GM19438 (cell line): ENCODE results near the gene MIB2.
"Not testable (repeated sequence)": the region's sequence is repeated elsewhere in the genome, so short reads cannot be mapped to it uniquely, and the experiment has no call there.

Experiments
- ATAC-seq: cut with Tn5 transposase; IDR thresholded peaks from one replicate; pipeline ENCODE4 v1.9.1; 2021; ENCODE audit warnings: low read depth; ENCODE audit not compliant: unreplicated experiment

MIB2 gene

GRCh38 chr1:1640711-1641461 lies 25.6 kb downstream of the MIB2 start:
- not testable (repeated sequence) for ATAC-seq

- ATAC-seq, result not testable (repeated sequence)
Observed at GRCh38 chr1:1646326-1646725, 31.0 kb downstream of the MIB2 start.

DNA sequence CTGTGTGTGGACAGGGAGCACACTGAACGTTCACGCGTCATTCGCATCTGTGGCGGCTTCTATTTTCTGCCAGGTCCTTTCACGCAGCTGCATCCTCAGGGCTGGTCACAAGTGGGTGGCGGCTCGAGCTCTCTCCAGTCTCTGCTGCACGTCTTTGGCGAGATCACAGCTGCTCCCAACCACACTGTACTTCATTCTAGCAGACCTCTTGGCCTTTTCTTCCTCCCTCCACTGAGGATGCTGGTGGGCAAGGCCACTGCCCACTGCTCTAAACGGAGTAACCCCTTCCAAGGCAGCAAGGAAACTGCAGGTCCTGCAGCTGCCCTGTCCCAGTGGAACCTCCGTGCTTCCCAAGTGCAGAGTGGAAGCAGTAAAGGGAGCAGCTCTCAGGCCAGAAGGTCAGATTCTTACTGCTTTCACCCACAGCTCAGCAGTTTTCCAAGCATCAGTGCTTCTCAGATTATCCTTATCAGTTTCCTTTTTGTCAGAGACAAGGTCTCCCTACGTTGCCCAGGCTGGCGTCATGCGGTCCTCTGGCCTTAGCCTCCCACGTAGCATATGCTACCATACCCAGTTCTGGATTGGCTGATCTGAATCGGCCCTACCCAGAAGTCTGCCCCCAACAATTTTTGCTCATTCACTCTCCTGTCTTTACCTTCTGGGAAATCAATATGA lies 32.4 kb downstream of the MIB2 start:
- ATAC-seq, result not testable (repeated sequence)

DNA sequence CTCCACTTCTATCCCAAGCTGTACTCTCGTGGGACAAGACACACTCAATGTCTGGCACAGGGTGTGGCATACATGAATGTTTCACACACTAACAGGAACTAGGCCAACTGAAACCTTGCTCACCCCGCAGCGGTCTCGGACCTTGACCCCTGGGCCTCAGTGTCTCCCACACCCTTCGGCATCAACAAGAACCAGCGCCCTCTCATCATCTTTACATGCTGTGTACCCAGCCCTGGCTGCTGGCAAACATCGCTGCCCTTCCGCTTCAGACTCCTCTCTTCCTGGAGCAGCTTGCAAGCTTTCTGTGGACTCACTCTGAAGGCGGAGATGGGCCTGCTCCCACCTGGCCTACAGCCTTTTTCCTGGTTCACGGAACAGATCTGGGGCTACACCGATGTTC lies 33.0 kb downstream of the MIB2 start:
- ATAC-seq, result not testable (repeated sequence)

- ATAC-seq, result peak; percentile 83
Observed at GRCh38 chr1:1658583-1659549, 43.6 kb downstream of the MIB2 start, which contains the start of gene CDK11B. TSS of gene CDK11B (minus strand) at chr1:1659004. CDS start at chr1:1657485, 1,519 bp downstream.

DNA sequence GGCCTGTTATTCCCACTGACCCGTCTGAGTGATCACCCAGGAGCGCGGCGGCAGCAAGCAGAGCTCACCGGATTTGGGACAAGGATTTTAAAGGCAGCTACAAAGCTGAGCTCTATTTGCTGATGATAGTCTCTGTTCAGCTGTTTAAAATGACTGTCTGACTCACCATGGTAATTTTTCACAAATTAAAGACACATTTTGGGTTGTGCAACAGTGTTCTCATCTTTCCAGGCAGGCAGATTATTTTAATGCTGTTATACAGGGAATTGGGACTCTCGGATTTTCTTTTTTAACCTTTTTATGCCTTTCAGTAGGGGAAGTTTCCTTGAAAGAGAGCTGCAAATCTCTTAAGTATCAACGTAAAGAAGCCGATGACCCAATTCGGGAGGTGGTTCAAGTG lies 47.1 kb downstream of the MIB2 start:
- not testable (repeated sequence) for ATAC-seq

DNA sequence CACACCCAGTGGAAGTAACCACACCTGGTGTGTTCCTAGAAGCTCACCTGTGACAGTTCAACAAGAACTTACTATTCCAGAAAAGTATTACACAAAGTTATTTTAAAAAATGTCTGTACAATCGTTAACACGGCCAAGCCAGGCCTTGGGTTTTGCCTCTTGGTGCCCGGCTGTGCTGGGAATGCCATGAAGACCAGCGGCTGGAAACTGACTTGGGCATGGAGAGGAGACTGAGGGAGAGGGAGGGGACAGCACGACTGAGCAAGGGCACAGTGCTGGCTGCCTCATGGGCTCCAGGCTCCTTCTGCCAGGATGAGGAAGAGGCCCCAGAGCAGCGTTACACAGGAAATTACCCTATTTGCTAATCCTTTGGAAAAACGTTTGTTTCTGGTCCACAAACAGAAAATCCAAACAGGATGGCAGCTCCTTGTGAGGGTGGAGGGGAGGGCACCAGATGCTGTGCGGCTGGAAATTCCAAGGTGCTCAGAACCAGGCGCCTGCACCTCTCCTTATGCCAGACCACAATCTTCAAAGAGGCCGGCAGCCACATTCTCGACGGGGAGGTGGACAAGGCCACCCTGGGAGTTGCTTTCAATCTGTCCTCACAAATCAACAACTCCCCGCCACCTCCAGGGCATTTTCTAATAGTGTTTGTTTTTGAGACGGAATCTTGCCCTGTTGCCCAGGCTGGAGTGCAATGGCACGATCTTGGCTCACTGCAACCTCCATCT lies 47.7 kb downstream of the MIB2 start:
- not testable (repeated sequence) for ATAC-seq

DNA sequence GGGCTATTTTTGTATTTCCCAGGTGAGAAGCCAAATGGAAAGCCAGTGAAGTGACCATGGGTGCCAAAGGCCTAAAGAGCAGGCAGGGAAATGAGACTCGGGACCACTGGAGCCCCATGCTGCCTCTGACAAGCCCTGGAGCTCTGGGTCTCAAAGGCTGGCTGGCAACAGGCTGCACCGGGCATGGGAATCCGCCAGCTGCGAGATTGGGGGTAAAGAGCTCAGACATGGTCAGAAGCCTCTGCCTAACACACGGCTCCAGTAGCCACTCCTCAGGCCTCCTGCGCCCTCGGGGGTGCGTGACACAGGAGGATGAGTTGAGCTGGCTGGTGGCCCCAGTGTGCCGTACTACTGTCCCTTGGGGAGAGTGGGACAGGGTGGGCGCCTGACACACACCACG lies 49.0 kb downstream of the MIB2 start:
- not testable (repeated sequence) for ATAC-seq

- ATAC-seq, result no peak
Observed at GRCh38 chr1:1664941-1665814, 49.9 kb downstream of the MIB2 start.

GRCh38 chr1:1665815-1666251 lies 50.5 kb downstream of the MIB2 start:
- ATAC-seq, result no peak

DNA sequence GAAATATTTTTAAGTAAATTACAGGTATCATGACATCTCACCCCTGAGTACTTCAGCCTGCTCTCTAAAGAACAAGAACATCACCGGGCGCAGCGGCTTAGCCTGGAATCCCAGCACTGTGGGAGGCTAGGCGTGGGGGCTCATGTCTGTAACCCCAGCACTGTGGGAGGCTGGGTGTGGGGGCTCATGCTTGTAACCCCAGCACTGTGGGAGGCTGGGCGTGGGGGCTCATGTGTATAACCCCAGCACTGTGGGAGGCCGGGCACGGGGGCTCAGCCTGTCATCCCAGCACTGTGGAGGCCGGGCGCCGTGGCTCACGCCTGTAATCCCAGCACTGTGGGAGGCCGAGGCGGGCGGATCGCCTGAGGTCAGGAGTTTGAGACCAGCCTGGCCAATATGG lies 51.2 kb downstream of the MIB2 start:
- ATAC-seq, result no peak

GRCh38 chr1:1669468-1670440 lies 54.5 kb downstream of the MIB2 start:
- ATAC-seq, result no peak

DNA sequence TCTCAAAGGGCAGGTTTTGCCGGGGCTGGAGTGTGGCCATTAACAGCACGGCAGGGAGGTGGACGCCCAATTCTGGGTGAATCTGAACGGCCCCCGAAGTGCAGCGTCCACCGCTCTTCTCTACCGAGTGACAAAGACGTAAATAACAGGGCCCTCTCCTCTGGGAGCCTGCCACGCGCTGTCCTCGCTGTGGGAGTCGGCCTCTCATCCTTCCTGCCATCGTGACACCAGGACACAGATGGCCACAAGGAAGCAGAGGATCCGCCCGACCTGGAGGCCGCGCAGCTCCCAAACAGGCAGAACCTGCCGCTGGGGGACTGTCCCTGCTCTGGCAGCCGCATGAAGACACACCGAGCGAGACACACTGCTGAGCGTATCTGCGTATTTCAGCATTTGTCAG lies 55.6 kb downstream of the MIB2 start:
- ATAC-seq, result no peak

DNA sequence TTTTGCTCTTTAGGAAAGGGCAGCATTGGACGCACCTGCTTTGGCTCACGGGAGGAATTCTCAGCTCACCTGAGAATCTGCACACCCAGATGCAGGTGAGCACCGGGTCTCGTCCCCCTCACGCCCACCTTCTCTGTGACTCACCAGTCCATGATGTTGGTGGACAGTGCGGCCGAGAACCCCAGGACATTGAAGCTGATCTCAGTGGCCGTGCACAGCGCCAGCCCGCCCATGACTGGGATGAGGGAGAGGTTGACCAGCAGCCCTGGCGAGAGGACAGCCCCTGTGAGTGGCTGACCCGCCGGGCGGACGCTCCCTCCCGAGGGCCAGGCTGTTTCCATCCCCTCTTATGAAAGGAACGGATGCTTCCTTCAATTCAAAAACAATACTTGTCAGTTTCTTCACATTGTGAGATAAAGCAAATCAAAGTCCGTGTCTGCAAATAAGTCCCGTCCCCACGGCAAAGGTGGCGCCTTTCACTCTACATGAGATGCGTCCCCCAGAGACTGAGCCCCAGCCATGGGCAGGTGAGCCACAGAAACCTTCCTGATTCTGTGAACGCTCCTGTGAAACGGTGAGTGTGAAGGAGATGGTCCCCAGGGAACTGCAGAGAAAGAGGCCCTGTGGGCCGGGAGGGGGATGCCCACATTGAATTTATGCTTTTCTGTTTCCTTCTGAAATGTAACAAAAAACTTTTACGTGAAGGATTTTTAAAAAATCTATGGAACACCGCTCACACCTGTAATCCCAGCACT lies 56.2 kb downstream of the MIB2 start:
- no peak for ATAC-seq

DNA sequence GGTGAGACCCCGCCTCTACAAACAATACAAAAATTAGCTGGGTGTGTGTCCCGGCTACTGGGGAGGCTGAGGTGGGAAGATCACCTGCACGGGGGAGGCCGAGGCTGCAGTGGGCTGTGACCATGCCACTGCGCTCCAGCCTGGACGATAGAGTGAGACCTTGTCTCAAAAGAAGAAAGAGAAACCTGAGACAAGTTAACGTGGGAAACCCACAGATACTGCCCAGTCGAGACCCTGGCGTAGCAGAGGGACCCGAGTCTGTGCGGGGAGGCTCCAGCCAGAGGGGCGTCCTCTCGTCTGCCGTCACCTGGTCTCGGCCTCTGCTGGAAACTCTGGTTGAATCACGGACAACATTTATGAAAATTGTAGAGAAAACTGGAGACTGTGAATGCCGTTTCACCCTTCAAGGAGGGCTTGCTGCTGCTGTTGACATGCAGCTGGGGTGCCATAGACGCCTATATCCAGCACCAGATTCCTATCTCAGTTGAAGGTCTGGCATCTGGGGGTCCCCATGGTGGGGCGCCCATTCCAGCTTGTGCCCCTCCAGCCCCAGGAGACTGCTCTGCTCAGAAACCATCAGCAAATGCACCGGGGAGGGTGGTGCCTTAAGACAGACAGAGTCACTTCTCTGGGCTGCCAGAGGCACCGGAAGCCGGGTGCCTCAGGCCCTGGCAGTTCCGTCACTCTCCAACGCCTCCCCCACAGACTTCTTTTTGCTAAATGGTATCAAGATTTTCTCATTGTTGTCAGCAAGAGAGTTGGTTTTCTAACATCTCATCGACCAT lies 57.1 kb downstream of the MIB2 start:
- no peak for ATAC-seq

- not testable (repeated sequence) for ATAC-seq
Observed at GRCh38 chr1:1674806-1675205, 59.5 kb downstream of the MIB2 start.

GRCh38 chr1:1675218-1675617 lies 59.9 kb downstream of the MIB2 start:
- not testable (repeated sequence) for ATAC-seq
